GM21367 (cell line): ENCODE results near the gene FSTL3.
"Not testable (repeated sequence)": the region's sequence is repeated elsewhere in the genome, so short reads cannot be mapped to it uniquely, and the experiment has no call there.

Experiments used
- ATAC-seq: cut with Tn5 transposase; IDR thresholded peaks from one replicate; pipeline ENCODE4 v1.9.1; 2021; ENCODE audit not compliant: unreplicated experiment

The FSTL3 gene

GRCh38 chr19:660793-661426, 15.3 kb upstream of the FSTL3 start:
- ATAC-seq: no peak

GRCh38 chr19:661427-662196, 14.6 kb upstream of the FSTL3 start:
- peak; percentile 28 for ATAC-seq

DNA sequence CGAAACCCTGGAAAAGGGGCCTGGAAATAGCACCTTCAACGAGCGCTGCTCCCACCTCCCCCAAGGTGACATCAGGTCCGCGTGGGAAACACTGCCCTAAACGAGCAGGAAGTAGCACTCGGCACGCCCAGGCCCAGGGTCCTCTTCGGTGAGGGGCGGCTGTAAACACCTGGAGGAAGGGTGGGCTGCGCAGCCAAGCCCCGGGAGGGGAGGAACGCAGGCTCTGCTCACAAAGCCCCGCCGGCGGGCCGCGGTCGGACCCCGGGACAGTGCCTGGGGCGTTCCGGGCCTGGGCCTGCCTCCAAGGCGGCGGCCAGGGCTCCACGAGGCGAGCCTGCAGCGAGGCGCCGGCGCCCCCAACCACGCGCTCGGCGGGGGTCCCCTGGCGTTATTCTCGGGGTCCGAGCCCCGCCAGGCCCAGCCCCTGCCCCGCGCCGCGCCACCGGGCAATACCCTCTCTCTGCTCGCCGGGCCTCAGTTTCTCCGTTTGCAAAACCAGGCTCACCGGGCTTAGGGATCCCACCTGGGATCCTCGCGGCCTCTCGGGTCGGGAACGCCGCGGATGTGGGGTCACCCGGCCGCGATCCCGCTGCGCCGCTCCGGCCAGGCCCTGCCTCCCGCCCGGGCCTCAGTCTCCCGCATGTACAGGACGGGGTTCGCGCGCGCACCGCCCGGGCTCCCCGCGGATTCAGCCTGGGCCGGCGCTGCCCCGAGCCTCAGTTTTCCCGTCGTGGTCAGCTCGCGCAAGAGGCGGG, 13.8 kb upstream of the FSTL3 start:
- no peak for ATAC-seq

DNA sequence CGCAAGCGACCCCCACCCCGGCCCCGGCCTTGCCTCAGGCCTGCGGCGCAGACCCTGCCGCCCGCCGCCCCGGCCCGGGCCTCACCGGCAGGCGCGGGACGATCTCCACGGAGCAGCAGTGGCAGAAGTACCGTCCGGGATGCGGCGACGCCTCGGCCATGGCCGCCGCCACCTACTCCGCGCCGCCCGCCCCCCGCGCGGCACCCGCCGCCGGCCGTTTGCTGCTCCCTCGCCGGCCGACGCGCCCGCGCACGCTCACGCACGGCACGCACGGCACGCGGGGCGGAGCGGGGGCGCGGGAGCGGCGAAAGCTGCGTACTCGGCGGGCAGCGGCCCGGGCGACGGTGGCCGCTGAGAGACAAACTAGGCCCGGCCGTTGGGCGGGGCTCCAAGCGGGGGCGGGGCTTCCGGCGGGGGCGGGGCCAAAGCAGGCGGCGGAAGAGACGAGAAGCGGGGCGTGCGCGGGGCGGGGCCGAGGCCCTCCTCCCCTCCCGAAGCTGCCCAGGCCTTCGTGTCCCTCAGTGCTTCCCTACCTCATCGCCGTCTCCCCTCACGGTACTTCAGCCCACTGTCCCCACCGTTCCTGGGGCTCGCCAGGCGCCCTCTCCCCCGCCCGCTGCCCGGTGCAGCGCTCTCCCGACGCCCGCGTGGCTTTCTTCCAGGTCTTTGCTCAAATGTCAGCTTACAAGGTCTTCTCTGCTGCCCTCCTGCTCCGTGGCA, 13.1 kb upstream of the FSTL3 start, which contains the start of gene RNF126:
TSS of gene RNF126 (minus strand) at position 253 of the 720 bp plus-strand sequence. CDS start at position 160, 93 bp downstream.
- ATAC-seq: peak; percentile 40

GRCh38 chr19:663682-664117, 12.5 kb upstream of the FSTL3 start:
- ATAC-seq: no peak

- no peak for ATAC-seq
Observed at GRCh38 chr19:664913-665443, 11.2 kb upstream of the FSTL3 start.

- not testable (repeated sequence) for ATAC-seq
Observed at GRCh38 chr19:666985-667573, 9.1 kb upstream of the FSTL3 start.

- ATAC-seq: not testable (repeated sequence)
Observed at GRCh38 chr19:668675-669434, 7.3 kb upstream of the FSTL3 start.

DNA sequence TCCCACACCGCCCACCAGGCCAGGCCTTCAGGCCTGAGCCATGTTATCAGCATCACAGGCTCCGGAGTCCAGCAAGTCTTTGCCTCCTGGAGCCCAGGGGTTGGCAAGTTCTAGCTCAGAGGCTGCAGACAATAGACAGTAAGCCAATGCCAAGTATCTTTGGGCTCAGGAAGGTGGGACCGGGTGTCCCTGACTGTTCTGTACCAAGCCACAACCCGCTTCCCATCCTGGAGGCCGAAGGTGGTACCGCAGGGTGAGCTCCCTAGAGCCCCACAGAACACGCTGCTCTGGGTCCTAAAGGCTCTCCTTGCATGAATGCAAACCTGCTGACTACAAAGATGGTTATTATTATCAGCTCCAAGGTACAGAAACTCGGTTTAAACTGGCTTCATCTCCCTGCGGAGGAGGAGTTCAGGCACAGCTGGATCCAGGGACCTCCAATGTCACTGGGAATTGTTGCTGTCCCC, 5.5 kb upstream of the FSTL3 start:
- no peak for ATAC-seq

DNA sequence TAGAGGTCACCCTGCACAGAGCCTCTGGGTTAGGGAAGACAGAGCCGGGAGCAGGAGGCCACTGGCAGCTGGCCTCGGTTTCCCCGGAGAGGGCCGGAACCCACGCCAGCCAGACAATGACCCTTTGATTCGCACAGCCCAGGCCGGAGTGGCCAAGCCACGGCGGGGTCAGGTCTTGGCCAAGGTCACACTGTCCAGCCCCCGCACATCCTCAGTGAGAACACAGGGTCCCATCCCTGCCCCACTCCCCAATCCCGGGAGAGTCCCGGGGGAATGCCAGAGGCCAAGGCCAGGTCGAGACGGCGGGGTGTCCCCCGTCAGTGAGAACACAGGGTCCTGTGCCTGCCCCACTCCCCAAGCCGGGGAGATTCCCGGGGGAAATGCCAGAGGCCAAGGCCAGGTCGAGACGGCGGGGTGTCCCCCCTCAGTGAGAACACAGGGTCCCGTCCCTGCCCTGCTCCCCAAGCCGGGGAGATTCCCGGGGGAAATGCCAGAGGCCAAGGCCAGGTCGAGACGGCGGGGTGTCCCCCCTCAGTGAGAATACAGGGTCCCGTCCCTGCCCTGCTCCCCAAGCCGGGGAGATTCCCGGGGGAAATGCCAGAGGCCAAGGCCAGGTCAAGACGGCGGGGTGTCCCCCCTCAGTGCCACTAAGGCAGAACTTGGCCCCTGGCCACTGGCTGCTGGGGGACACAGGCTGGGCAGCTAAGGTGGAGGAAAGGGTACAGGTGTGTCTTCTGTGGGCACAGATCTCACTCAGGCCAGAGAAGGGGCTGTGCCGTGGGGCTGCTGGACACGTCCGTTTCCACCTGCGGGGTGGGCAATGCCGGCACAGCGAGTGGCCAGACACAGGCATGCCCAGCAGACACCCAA, 1.7 kb upstream of the FSTL3 start:
- no peak for ATAC-seq

DNA sequence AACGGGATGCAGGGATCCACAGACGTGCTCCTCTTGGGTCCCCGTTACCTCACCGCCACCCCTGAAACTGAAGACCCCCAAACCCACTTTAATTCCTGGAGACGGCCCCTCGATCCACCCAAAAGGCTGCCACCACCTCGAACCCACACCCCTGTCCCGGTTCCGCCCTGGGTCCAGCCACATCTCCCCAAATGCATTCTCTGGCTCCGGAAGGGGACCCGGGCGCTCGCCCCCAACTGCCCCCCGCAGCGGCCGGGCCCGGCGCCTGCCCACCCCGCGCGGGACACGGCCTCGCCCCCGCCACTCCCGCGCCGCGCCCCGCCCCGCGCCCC, 219 bp upstream of the FSTL3 start:
- no peak for ATAC-seq

DNA sequence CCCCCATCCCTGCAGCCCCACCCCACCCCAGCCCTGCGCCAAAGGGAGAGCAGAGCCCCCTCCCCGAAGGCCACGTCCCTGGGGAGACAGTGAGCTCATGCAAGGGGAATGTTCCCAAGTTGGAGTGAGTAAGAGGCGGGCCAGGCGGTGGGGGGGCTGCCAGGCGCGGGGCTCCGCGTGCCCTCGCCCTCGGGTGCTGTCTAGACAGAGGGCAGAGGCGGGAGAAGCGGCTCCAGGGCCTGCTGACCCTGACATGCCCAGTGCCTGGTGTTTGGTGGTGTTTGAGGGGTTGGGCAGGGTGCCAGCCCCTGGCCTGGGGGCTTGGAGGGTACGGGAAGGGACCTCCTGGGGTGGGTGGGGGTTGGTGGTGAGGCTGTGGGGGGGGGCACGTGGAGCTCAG, 1.0 kb downstream of the FSTL3 start:
- ATAC-seq: no peak

- no peak for ATAC-seq
Observed at GRCh38 chr19:677601-678436, 1.6 kb downstream of the FSTL3 start.

GRCh38 chr19:678791-679388, 2.7 kb downstream of the FSTL3 start:
- no peak for ATAC-seq

GRCh38 chr19:679418-680286, 3.5 kb downstream of the FSTL3 start:
- ATAC-seq: peak; percentile 7

- ATAC-seq: peak; percentile 57
Observed at GRCh38 chr19:680287-681028, 4.3 kb downstream of the FSTL3 start.
